Kidney glomerular epithelial cell (primary cell): ENCODE data around the gene MMP15.

Experiments used
- DNase-seq: peaks from one replicate; lab custom pipeline; 2025; lab: John Stamatoyannopoulos, UW

Gene MMP15

DNA sequence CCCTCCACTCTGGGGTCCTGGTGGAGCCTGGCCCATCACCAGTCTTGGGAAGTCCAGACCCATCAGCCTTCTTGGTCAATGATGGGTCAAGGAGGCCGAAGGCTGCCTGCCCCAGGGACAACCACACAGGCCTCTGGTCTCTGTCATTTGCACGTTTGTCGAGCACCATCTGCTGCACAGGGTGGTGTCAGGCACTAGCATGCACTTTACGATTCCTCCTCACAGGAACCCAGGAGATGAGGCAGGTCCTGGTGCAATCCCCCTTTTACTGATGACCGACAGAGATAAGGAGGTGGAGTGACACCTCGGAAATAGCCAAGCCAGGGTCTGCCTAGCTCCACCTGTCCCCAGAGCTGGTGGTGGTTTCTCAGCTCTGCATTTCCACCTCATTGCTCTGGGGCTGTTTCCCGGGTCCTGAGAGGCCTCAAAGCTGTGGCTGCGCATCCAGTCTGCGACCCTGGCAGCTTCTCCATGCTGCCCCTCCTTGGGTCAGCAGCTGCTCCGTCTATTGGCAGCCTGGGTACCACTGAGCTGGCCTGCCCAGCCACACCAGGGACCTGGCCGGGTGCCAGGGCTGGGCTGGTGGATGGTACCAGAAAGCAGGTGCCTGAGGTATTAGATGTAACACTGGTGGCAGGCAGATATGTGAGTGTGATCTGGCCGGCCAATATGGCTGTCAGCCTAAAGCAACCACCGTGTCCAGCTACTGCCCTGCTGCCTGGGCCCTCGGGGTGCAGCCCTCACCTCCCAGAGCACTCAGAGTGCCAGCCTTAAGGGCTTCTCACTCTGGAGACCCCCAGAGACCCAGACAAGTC lies 10.0 kb downstream of the MMP15 start:
- no peak for DNase-seq

DNA sequence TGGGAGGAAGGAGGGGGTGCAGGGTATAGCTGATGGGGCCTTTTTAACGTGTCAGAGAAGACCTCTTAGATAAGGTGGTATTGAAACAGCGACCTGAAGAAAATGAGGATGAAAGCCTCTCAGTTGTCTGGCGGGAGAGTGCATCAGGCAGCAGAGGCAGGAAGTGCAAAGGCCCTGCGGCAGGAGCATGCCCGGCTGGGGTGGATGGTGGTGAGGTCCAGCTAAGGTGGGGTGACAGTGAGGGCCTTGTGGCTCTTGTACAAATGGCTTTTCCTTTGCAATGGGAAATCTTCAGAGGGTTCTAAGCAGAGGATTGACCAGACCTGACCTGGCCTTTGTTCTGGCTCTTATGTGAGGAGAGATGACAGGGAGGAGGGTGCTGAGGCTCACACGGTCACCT lies 11.4 kb downstream of the MMP15 start:
- no peak for DNase-seq

DNA sequence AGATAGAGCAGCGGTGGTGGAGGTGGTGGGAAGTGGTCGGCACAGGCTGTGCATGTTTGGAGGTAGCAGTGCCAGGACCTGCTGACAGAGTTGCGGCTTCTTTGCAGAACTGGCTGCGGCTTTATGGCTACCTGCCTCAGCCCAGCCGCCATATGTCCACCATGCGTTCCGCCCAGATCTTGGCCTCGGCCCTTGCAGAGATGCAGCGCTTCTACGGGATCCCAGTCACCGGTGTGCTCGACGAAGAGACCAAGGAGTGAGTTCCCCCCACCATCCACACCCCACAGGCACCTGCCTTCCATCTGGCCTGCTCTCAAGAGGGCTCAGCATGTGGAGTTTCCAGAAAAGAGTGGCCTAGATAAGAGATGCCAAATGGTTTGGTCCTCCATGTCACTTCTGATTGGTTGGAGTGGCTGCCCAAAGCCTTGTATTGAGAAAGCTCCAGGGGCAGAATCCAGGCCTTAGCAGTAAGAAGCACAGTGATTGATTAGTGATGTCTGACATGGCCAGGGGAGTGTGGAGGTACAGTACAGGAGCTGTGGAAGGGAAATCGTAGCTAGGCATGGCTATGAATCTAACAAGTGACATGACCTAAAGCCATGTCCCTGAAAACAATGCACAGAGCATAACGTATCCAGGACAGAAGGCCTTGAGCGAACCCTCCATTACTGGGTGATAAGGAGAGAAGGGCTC lies 12.0 kb downstream of the MMP15 start:
- DNase-seq, result no peak

DNA sequence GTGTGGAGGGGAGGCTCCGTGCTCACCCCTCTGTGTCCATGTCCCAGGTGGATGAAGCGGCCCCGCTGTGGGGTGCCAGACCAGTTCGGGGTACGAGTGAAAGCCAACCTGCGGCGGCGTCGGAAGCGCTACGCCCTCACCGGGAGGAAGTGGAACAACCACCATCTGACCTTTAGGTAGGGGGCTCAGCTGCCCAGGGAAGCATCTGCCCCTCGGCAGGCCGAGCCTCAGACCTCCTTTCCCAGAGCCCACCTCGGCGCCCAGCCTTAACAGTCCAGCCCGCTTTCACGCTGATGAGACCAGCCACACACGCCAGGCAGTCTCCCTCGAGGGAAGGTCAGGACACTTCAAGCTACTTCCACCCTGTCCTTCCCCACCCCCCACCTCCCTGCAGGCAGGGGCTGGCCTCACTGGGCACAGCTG lies 12.7 kb downstream of the MMP15 start:
- no peak for DNase-seq

DNA sequence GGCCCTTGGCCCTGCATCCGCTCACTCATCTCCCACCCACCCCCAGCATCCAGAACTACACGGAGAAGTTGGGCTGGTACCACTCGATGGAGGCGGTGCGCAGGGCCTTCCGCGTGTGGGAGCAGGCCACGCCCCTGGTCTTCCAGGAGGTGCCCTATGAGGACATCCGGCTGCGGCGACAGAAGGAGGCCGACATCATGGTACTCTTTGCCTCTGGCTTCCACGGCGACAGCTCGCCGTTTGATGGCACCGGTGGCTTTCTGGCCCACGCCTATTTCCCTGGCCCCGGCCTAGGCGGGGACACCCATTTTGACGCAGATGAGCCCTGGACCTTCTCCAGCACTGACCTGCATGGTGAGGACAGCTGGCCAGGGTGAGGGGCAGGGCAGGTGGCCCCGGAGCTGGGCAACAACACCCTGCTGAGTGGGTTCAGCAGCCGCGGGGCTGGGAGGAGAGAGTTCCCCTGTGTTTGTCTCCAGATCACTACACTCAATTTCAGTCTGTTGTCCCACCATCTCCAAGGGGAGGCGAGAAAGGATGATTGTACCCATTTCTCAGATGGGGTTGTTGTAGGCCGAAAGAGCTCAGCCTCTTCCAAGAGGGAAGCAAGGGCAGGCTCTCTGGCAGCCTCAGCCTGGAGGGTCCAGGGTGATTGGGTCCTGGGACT lies 14.4 kb downstream of the MMP15 start:
- no peak for DNase-seq

DNA sequence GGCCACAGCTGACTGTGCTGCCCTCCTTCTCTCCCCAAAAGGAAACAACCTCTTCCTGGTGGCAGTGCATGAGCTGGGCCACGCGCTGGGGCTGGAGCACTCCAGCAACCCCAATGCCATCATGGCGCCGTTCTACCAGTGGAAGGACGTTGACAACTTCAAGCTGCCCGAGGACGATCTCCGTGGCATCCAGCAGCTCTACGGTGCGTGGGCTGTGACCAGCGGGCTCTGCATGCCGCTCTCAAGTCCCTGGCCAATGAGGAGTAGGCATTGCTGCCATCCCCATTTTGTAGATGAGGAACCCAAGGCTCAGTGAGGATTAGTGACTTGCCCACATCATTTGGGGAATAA lies 14.9 kb downstream of the MMP15 start:
- no peak for DNase-seq

DNA sequence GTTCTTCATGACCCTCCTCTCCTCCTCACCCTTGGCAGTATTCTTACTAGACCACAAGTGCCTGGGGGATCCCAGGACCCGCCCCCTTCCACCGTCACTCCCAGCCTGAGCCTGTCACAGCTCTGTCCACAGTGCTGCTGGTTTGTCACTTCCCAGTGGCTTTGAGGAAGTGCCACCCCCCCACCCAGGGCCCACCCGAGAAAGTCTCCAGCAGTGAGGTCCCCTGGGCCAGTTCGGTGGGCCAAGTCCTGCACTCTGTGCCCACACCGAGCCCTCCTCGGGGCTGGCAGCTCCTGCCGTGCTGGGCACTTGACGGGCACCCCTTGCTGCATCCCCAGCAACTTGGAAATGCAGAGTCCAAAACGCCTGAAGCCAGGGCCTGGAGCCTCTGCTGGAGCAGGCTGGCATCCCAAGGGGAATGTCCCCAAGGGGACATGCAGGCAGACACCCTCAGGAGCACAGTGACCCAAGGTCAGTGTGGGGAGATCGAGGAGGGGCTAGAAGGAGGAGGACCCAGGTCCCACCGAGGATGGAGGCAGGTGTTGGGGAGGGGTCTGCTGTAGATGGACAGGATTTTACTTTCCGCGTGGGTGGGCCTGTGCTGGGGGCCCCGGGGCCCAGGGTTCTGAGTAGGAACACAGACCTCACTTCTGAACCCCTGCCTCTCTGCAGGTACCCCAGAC lies 15.5 kb downstream of the MMP15 start:
- no peak for DNase-seq

DNA sequence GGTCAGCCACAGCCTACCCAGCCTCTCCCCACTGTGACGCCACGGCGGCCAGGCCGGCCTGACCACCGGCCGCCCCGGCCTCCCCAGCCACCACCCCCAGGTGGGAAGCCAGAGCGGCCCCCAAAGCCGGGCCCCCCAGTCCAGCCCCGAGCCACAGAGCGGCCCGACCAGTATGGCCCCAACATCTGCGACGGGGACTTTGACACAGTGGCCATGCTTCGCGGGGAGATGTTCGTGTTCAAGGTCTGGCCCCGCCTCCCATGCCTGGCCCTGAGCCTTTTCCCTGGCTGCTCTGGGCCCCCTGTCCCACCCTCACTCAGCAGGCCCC lies 16.0 kb downstream of the MMP15 start:
- no peak for DNase-seq

DNA sequence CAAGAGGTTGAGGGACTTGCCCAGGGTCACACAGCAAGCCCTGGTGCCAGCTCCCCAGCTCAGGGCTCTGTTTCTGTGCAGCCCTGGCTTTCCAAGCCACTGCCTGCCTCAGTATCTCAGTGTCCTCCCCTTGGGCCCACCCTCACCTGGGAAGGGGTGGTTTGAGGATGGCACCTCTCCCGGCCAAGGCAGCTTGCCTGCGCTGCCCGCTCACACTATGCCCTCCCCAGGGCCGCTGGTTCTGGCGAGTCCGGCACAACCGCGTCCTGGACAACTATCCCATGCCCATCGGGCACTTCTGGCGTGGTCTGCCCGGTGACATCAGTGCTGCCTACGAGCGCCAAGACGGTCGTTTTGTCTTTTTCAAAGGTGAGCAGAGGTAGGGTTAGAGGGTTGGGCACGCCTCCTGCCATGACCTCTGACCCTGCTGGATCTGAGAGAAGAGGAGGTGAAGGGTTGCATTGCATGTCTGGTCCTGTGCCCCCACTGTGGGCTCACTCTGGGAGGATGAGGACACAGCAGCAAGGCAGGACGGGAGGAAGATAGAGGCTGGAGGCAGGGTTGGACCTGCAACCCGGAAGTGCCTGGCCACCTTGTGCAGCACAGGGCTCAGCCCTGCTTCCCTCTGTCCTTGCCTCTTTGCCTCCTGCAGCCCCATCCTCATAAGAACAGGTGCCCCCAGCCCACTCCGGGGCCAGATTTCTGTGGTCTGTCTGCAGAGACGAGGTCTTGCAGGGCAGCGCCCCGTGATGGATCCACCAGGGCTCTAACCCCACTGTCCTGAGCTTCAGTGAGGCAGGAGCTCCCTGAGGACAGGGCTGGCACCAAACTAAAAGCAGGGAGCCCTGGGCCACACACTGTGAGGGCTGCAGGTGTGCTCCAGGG lies 16.7 kb downstream of the MMP15 start:
- no peak for DNase-seq

DNA sequence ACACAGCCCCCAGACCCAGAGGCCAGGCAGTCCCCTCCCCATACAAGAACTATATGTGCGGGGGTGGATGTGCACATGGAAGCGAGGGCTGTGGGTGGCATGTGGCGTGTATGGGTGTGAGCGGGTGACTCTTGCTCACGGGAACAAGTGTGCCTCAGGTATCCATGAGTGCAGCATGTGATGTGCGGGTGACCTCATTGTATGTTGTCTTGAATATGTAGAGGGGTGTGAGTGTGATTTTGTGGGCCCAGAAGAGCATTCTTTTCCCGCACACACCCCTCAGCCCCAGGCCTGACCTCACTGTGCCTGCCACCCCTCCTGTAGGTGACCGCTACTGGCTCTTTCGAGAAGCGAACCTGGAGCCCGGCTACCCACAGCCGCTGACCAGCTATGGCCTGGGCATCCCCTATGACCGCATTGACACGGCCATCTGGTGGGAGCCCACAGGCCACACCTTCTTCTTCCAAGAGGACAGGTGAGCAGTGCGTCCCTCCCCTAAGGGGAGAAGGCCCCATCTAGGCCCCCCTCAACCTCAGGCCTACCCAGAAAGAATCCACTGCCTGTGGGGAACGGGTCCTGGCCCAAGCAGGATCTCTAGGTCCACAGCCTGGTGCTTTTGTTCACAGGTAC lies 17.4 kb downstream of the MMP15 start:
- no peak for DNase-seq

DNA sequence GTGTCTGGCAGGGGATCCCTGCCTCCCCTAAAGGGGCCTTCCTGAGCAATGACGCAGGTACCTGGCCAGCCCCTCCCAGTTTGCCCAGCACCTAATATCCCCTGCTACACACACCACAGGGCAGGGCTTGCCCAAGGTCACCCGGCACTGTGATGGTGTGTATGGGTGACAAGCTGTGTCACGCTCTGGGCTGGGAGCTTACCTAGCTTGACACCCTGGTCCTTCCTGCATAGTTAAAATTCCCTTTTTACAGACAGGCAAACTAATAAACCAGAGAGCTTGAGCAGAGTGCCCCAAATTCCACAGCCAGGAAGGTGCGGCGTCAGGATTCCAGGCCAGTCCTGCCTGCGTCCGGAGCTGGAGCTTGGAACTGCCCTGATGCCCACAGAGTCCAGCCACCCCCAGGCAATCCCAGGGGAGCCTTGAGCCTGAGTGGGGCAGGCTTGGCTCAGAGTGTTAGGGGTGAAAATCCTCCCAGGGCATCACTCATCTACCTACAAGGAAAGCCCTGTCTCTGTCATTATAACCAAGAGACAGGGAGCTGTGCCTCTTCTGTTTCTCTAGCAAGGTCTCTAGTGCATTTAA lies 18.1 kb downstream of the MMP15 start:
- no peak for DNase-seq

DNA sequence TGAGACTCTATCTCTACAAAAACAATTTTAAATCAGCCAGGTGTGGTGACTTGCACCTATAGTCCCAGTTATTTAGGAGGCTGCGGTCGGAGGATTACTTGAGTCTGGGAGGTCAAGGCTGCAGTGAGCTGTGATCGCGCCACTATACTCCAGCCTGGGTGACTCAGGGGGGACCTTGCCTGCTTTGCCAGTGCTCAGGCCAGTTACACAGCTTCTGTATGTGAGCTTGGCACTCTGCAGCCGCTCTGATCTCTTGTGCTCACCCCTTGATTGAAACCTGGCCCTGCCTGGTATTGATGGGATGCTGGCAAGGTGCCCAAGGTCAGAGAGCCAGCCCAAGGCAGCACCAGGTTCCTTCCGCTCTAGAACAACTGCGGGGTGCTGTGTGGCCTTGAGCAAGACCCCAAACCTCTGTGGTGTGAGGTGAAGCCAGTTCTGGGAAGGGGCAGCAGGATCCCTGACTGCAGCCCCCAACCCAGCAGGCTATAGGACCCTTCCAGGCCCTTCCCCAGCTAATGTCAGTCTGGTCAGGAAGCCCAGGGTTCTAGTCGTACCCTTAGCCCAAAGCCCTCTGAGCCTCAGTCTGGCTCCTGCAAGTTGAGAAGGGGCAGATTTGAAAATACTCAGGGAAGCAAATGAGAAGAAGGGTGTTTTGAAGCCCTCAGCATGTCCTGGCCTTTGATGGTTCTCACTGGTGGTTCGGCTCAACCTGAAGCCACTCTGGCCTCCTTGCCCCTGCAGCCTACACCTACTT lies 18.9 kb downstream of the MMP15 start:
- no peak for DNase-seq

DNA sequence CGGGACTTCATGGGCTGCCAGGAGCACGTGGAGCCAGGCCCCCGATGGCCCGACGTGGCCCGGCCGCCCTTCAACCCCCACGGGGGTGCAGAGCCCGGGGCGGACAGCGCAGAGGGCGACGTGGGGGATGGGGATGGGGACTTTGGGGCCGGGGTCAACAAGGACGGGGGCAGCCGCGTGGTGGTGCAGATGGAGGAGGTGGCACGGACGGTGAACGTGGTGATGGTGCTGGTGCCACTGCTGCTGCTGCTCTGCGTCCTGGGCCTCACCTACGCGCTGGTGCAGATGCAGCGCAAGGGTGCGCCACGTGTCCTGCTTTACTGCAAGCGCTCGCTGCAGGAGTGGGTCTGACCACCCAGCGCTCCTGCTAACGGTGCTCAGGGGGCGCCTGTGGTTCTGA lies 19.5 kb downstream of the MMP15 start:
- no peak for DNase-seq

DNA sequence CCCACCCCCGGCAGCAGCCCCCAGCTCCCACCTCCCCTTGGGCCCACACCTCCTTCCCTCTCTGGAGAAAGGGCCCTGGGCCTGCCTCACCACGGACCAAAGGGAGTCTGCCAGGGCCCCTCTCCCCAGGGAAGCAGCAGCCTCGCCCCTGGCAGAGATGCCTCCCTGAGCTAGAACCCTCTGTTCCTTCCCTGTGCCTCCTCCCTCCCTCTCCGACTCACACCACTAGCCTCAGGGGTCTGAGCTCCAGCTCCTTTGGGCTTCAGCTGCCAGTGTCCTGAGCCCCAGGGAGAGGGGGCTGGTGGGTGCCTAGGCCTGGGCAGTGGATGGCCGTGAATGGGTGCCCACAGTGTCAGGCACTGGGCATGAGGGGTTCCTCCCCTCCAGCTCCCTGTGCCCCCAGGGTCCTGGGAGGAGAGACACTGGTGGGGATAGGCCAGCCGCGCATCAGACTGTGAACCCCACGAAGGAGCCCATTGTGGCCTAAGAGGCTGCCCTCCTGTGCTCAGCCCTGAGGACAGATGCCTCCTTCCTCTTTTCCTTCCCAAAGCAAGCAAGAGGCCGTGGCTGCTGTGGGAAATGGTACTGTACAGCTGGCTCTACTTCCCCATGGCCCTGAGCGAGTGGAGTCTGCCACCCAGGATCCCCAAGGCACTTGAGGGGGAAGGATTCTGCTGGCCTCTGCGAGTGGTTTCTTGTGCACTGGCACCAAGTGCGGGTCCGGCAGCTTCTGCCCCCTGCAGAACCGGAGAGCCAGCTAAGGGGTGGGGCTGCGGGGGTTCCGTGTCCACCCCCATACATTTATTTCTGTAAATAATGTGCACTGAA lies 20.7 kb downstream of the MMP15 start:
- DNase-seq, result no peak

DNA sequence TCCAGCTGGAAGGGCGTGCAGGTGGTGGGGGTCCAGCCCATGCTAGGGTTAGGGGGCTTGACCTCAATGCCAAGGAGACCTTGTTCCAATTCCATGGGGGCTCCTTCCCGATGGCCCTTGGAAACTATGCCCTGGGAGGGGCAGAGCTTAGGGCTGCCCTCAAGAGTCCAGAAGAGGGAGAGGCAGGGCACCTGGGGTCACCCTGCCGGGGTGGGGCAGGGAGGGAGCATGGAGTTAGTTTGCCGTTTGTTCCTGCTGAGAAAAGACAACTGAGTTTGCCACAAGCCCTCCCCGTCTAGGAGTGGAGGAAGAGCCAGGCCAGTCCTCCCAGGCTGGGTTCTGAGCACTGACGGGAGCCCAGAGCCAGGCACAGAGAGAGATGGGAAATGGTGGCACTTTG lies 21.4 kb downstream of the MMP15 start:
- DNase-seq, result no peak

DNA sequence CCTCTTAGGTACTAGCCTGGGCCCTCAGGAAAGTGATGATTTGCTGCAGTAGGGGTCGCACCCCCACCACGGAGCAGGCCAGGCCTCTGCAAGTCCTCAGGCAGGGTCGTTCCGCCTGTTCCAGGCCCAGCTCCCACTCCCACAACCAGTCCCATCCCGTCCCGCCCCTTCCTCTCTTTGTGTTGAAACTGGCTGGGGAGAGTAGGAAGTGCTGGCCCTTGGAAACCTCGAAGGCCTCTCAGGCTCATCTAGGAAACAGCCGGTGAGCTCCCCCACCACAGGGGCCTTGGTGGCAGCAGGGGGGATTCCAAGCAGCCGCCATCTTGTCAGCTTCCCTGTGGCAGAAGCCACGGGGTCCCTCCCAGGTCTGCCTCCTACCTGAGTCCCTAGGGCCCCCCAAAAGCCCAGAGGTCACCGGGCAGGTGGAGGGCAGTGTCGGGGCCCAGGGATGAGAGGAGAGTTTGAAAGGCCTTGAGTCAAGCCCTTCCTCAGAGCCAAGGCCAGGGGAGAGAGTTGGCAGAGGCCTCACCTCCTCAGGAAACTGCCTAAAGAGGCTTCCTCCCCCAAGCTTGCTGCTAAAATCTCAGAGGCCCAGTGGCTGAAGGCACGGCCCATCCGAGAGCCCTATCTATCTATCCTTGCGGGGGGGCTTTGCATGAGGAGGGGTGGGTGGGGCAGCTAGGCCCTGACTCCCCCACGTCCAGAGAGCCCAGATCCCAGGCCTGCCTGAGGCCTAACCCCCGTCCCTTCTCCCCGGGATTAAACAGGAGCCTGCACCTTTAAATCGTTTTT lies 22.2 kb downstream of the MMP15 start:
- DNase-seq, result no peak

DNA sequence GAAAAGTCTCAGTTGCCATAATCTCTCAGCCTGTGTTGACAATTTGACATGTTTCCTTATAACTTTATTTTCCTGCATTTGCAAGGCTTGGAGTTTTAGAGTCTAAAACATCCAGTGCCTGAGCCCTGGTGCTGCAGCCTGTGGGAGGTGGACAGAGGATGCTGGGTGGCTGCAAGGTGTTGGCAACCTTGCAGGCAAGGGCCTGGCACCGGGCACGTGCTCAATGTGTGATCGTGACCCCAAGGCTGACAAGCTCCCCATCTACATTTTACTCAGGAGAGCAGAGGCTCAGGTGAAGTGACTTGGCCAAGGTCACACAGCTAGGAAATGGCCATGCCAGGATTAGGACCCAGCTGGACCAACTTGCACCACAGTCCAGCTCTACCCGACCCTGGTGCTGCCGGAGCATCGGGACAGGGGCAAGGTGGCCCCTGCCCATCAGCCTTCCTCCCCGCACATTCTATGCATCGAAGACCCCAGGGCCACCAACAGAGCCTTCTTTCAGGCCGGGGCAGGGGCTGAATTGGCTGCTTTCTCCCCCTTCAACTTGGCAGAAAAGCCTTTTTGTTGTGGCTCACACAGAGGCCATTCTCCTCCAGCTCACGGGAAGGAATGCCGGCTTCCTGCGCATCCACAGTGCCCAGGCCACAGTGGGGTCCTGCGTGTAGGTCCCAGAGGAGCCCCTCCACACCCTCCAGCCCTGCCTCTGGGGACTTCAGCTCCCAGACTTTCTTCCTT lies 23.1 kb downstream of the MMP15 start:
- DNase-seq, result no peak
